ENCODE results near the gene HDAC4.

GRCh38 chr2:239058766-239059165 is 342.1 kb downstream of the HDAC4 start:
- TF ChIP-seq CTCF (conservative IDR thresholded peaks at IDR 0.05; ENCODE audit: low read length) = no peak
- no peak for TF ChIP-seq EZH2phosphoT487 (IDR thresholded peaks at IDR 0.05; ENCODE audit: borderline replicate concordance)

Measured in Loucy (cell line).